GM19452 (cell line): Measurements from ENCODE around the gene TM4SF4.

Experiments used
- ATAC-seq: cut with Tn5 transposase; IDR thresholded peaks from one replicate; pipeline ENCODE4 v1.9.1; 2021; ENCODE audit not compliant: unreplicated experiment

Gene TM4SF4

GRCh38 chr3:149480326-149481017, 6.0 kb downstream of the TM4SF4 start:
- ATAC-seq, result peak; percentile 95

- ATAC-seq, result no peak
Observed at GRCh38 chr3:149481056-149481455, 6.6 kb downstream of the TM4SF4 start.

- ATAC-seq, result no peak
Observed at GRCh38 chr3:149481491-149481890, 7.0 kb downstream of the TM4SF4 start.

GRCh38 chr3:149486726-149487125, 12.2 kb downstream of the TM4SF4 start:
- ATAC-seq, result no peak

- no peak for ATAC-seq
Observed at GRCh38 chr3:149487598-149488197, 13.2 kb downstream of the TM4SF4 start.

GRCh38 chr3:149489060-149489690, 14.7 kb downstream of the TM4SF4 start:
- no peak for ATAC-seq

- ATAC-seq, result no peak
Observed at GRCh38 chr3:149490260-149490971, 15.9 kb downstream of the TM4SF4 start.

GRCh38 chr3:149493315-149494021, 19.0 kb downstream of the TM4SF4 start:
- ATAC-seq, result no peak

GRCh38 chr3:149494022-149494758, 19.7 kb downstream of the TM4SF4 start:
- ATAC-seq, result no peak

GRCh38 chr3:149494759-149495580, 20.5 kb downstream of the TM4SF4 start:
- ATAC-seq, result no peak

GRCh38 chr3:149495581-149496125, 21.2 kb downstream of the TM4SF4 start:
- no peak for ATAC-seq

GRCh38 chr3:149496891-149497290, 22.4 kb downstream of the TM4SF4 start:
- ATAC-seq, result no peak

- no peak for ATAC-seq
Observed at GRCh38 chr3:149497966-149498670, 23.6 kb downstream of the TM4SF4 start.

- no peak for ATAC-seq
Observed at GRCh38 chr3:149501524-149501923, 27.0 kb downstream of the TM4SF4 start.

GRCh38 chr3:149502438-149502837, 27.9 kb downstream of the TM4SF4 start:
- no peak for ATAC-seq

GRCh38 chr3:149506540-149506939, 32.0 kb downstream of the TM4SF4 start:
- no peak for ATAC-seq

- ATAC-seq, result no peak
Observed at GRCh38 chr3:149506965-149507364, 32.5 kb downstream of the TM4SF4 start.

- ATAC-seq, result no peak
Observed at GRCh38 chr3:149507491-149508324, 33.2 kb downstream of the TM4SF4 start.
